Progenitor cell of endocrine pancreas (in vitro differentiated cells): ENCODE results near the gene ZBTB17. TPM values are rescaled to one million over a fixed set of nuclear protein-coding genes. Genes with fewer than 3 reads are reported as not detected.
"Not testable (repeated sequence)": the region's sequence is repeated elsewhere in the genome, so short reads cannot be mapped to it uniquely, and the experiment has no call there.

Source experiments
- DNase-seq: peaks from one replicate; pipeline ENCODE4 v3.0.0; 2021; ENCODE audit warnings: low spot score; ENCODE audit not compliant: unreplicated experiment
- H3K27ac Mint-ChIP-seq: 2 replicates; pipeline ENCODE4 v1.8.0; 2021; ENCODE audit warnings: mild to moderate bottlenecking, moderate library complexity, mixed read lengths
- H3K27me3 Mint-ChIP-seq: 2 replicates; pipeline ENCODE4 v1.8.0; 2021; ENCODE audit warnings: mixed read lengths
- H3K36me3 Mint-ChIP-seq: 2 replicates; pipeline ENCODE4 v1.8.0; 2022; ENCODE audit warnings: mixed read lengths; ENCODE audit not compliant: insufficient read depth
- H3K4me1 Mint-ChIP-seq: 2 replicates; pipeline ENCODE4 v1.8.0; 2021; ENCODE audit warnings: low read depth, mixed read lengths
- H3K4me3 Mint-ChIP-seq: 2 replicates; pipeline ENCODE4 v1.8.0; 2021; ENCODE audit warnings: low read depth, mild to moderate bottlenecking, moderate library complexity, mixed read lengths
- H3K9me3 Mint-ChIP-seq: 2 replicates; pipeline ENCODE4 v1.8.0; 2021; ENCODE audit warnings: low read depth, mixed read lengths
- CTCF ChIP-seq: fragments of 200-600 bp; sonication (generic); IDR thresholded peaks from one replicate; pipeline ENCODE4 v1.5.0; 2021; ENCODE audit warnings: antibody characterized with exemption, mild to moderate bottlenecking; ENCODE audit not compliant: unreplicated experiment
- total RNA-seq: library from RNA; stranded (reverse); gene quantifications from 2 replicates; pipeline ENCODE4 v1.2.1, GENCODE V29; 2021

The ZBTB17 gene
- total RNA-seq, 1 donor from 2014 or later, result 57.7 TPM

- no peak for TF ChIP-seq CTCF
- no peaks in the 10 kb centered on the region for H3K27me3 Mint-ChIP-seq
- no peak for DNase-seq
- H3K36me3 Mint-ChIP-seq, result peaks cover 37% of the 10 kb centered on the region
- H3K9me3 Mint-ChIP-seq, result no peaks in the 10 kb centered on the region
- H3K27ac Mint-ChIP-seq, result no peak overlapping the region
- H3K4me1 Mint-ChIP-seq, result no peaks in the 10 kb centered on the region
- H3K4me3 Mint-ChIP-seq, result no peak overlapping the region
Measured at GRCh38 chr1:15931401-15931800, 44.5 kb downstream of the ZBTB17 start.

- H3K9me3 Mint-ChIP-seq, result no peaks in the 10 kb centered on the region
- H3K27me3 Mint-ChIP-seq, result no peaks in the 10 kb centered on the region
- H3K27ac Mint-ChIP-seq, result no peak overlapping the region
- no peak for DNase-seq
- no peak overlapping the region for H3K4me3 Mint-ChIP-seq
- H3K4me1 Mint-ChIP-seq, result peaks cover 5% of the 10 kb centered on the region
- H3K36me3 Mint-ChIP-seq, result peaks cover 32% of the 10 kb centered on the region
- TF ChIP-seq CTCF, result no peak
Measured at GRCh38 chr1:15928971-15929965, 46.6 kb downstream of the ZBTB17 start.

- peaks cover 36% of the 10 kb centered on the region for H3K36me3 Mint-ChIP-seq
- DNase-seq, H3K27ac Mint-ChIP-seq, H3K4me3 Mint-ChIP-seq, H3K9me3 Mint-ChIP-seq, H3K27me3 Mint-ChIP-seq, H3K4me1 Mint-ChIP-seq: not testable (repeated sequence)
Measured at GRCh38 chr1:15926448-15926847, 49.5 kb downstream of the ZBTB17 start.

GRCh38 chr1:15923241-15923640 is 52.7 kb downstream of the ZBTB17 start:
- H3K36me3 Mint-ChIP-seq, result peaks cover 24% of the 10 kb centered on the region
- DNase-seq, result no peak
- H3K27me3 Mint-ChIP-seq, result no peaks in the 10 kb centered on the region
- no peaks in the 10 kb centered on the region for H3K9me3 Mint-ChIP-seq
- H3K27ac Mint-ChIP-seq, result no peak overlapping the region
- TF ChIP-seq CTCF, result no peak
- no peak overlapping the region for H3K4me3 Mint-ChIP-seq
- H3K4me1 Mint-ChIP-seq, result peaks cover 5% of the 10 kb centered on the region

- DNase-seq, result no peak
- Mint-ChIP-seq H3K9me3 (no peaks in the 10 kb centered on the region), H3K36me3 (peaks cover 24% of the 10 kb centered on the region), H3K27me3 (no peaks in the 10 kb centered on the region), H3K4me3 (no peak overlapping the region), H3K4me1 (no peaks in the 10 kb centered on the region), H3K27ac (no peak overlapping the region)
- TF ChIP-seq CTCF, result no peak
Measured at GRCh38 chr1:15918962-15919715, 56.8 kb downstream of the ZBTB17 start.
